HS-5 (cell line): ENCODE data around the gene CYS1.
"Not testable (repeated sequence)": the region's sequence is repeated elsewhere in the genome, so short reads cannot be mapped to it uniquely, and the experiment has no call there.

Experiments
- DNase-seq: peaks from one replicate; pipeline ENCODE4 v3.0.0-alpha.2; 2012; ENCODE audit warnings: low read depth

Gene CYS1

DNA sequence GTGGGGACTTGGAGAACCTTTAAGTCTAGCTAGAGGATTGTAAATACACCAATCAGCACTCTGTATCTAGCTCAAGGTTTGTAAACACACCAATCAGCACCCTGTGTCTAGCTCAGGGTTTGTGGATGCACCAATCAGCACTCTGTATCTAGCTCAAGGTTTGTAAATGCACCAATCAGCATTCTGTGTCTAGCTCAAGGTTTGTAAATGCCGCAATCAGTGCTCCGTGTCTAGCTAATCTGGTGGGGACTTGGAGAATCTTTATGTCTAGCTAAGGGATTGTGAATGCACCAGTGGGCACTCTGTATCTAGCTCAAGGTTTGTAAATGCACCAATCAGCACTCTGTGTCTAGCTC, 11.7 kb upstream of the CYS1 start:
- DNase-seq: not testable (repeated sequence)

GRCh38 chr2:10091182-10091888, 11.1 kb upstream of the CYS1 start:
- no peak for DNase-seq

DNA sequence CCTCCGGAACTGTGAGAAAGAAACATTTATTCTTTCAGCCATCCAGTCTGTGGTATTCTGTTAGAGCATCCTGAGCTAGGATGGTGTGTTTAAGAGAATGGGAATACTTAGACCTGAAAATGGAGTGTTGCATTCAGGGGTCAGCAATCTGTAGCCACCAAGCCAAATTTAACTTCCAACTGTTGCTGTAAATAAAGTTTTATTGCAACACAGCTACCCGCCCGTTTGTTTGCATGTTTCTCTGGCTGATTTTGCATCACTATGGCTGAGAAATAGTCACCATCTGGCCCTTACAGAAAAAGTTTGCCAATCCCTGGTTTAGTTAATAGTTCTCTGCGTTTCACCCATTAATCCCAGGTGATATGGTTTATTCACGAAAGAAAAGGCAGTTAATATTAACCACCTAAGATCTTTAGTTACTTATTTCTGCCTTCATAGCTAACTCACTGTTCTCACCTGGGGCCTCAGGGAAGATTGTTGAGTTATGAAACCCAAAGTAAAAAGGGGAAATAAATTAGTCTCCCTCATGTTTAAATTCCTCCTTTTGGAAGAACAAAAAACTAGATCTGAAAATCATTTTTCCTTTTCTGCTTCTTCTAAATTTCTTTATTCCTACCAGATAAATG, 9.5 kb upstream of the CYS1 start:
- DNase-seq: no peak

DNA sequence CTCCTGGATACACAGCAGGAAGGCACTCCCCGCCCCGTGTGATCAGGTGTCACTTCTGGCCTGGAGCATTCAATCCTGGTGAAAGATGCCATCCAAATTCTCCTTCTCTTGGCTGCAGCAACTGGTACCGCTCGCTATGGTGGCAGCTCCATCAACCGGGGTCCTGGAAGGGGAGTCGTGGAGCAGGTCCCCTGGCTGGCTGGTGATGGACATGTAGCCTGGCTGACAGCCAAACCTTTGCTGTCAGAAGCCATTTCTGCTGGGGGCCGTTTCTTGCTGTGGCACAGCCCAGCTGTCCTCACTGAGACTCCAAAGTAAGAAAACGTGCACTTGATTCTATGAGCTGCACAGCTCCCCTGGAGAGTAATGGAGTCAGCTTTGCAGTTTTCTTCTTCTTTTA, 7.1 kb upstream of the CYS1 start:
- DNase-seq: no peak

- DNase-seq: no peak
Measured at GRCh38 chr2:10086950-10087349, 6.7 kb upstream of the CYS1 start.

DNA sequence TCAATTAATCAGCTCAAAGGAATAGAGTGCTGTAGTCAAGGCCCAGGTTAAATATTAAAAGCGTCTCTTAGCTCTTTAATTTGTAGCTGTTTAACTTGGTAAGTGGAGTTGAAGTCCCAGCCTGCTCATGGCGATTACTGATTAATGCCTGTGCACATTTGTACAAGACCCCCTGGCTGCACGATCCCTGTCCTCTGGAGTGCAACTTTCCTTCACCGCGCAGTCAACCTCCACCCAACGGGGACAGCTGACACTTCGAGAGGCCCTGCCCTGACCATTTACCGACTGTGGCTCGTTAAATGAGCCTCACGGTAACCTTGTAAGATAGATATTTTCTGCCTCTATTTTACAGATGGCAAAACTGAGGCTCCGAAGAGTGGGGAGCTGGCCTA, 5.5 kb upstream of the CYS1 start:
- DNase-seq: no peak

DNA sequence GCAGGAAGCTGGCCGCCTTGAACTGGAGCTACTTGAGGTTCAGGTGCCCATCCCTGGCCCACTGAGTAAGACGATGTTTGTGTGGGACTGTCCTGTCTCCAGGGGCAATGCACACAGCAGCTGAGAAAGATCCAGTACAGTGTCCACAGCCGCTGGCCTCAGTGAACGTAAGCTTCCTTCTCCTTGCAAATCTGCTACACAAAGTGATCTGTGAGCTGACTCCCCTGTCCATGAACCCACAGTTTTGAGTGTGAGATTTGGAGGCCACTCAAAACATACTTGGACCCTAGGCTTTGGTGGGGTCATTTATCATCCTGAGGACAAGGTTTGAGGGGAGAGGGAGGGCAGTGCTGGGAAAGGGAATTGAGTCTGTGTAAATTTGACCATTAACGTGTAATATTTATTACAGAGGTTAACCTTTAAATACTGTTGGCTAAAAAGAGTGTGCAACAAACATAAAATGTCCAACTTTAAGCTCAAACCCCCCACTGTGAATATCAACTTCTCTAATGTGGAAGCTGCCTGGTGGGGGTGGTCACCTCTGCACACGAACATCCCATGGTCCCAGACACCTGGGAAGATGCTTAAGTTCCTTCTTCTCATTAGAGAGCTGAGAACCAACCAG, 4.9 kb upstream of the CYS1 start:
- no peak for DNase-seq

GRCh38 chr2:10084223-10084865, 4.1 kb upstream of the CYS1 start:
- DNase-seq: no peak

DNA sequence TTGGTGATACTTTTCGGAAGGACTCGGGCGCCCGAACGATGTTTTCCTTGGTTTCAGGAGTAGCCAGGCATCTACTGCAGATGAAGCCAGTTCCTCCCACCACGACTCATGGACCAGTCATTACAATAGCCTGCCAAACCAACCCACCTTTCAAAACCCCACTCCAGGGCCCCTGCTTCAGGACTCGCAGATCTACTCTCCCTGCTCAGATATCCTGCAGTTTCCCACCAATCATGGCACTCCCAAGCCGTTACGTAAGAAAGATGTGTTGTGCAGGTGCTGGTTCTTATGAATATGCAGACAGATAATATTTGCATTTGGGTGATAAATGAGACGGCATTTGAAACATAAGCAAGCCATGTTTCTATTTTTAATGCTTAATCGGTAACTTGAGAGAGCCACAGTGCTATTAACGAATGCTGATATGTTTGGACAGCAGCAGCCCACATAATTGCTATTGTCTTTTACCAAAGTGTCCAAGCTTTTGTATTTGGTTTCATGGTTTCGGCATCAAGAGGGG, 3.5 kb upstream of the CYS1 start:
- DNase-seq: no peak

DNA sequence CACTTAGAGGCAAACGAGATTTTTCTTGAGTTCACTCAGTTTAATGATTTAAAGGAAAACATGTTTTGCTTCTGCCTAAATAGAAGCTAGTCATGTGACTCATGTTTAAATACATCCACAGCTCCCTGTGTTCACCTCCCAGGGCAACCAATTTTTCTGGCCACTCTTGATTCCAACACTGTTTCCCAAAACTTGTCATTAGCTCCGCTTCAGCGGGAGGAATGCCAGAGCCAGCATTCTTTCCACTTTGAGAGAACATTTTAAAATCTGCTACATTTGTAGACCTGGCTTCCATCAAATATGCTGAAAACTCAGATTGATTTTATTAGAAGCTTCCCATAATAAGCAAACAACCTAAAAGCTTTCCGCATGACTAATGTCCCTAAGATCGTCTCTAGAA, 2.8 kb upstream of the CYS1 start:
- DNase-seq: no peak

DNA sequence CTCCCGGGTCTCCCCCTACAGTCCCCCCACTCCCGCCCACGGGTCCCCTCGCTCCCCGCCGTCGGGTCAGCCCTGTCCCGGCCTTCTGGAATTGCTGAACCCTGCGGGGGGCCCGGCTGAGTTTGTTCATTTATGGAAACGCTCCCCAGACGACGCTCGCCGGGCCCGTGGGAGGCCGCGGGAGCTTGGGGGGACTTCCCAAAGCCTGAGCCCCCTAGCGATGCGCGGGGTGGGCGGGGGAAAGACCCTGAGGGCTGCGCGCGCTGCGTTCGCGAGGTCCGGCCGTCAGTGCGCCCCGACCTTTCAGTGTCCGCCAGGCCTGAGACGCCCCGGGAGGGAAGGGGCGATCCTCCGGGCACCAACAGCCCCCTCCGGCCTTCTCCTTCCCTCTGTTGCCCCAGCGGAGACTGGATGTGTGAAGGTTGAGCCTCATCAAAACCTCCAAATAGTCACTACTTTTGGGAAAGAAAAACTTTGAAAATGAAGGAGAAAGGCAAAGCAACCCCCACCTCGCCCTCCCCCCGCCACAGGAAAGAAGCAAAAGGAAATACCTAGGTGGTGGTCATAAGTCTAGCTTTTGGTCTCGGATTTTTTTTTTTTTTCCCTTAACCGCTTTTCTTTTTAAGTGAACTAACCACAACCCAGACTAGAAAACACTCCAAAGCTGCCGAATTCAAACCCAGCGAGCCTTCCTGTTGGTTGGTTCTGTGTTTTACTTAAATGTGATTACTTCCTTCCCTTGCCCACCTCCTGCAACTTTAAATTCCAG, 509 bp upstream of the CYS1 start:
- no peak for DNase-seq

DNA sequence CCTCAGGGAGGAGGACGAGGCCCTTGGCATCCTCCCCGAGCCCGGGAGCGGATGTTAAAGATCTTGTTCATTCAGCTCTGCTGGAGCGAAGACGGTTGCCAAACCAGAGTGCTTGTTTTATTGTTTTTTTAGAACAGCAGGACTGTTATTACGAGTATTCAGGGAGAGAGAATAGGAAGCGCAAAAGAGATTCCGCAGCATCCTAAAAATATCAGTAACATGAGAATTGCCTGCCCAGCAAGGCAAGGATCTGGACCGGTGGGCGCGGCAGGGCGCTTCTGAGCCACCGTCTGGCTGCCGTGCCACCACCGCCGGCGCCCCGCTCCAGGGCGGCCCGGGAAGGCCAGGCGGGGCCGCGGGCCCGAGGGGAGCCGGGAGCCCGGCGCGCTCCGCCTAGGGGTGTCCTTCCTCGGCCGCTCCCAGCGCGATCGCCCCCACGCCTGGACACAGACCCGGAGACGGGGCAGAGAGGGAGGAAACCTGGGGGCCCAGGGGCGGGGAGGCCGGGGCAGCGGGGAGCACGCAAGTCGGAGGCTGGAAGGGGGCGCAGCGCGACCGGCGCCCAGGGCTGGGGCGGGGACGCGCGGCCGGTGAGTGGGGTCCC, 843 bp downstream of the CYS1 start:
- DNase-seq: peak; percentile 15

- peak; percentile 6 for DNase-seq
Measured at GRCh38 chr2:10078704-10079265, 1.4 kb downstream of the CYS1 start.

- DNase-seq: no peak
Measured at GRCh38 chr2:10078001-10078400, 2.2 kb downstream of the CYS1 start.

DNA sequence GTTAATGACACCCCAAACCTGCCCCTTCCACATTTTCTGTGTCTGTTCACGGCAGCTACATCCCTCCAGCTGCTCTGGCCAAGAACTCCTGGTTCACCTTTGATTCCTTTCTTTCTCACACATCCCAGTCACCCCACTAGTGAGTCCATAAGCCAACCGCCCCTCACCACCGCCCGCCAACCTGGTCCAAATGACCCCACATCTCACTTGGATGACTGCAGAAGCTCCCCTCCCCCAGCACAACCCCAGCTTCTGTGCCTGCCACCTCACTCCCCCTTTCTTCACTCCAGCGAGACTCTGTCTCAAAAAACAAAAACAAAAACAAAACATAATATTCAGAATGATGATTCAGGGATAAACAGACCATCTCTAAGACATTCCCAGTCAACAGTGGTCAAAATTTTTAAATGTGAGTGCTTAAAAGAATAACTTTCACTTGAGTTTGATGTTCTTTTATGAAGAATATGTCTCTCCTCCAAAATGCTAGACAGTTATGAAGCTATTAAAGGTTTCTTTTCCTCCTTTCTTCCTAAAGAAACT, 3.2 kb downstream of the CYS1 start:
- no peak for DNase-seq

- DNase-seq: no peak
Measured at GRCh38 chr2:10076511-10076910, 3.7 kb downstream of the CYS1 start.

- DNase-seq: no peak
Measured at GRCh38 chr2:10075571-10076209, 4.5 kb downstream of the CYS1 start.

DNA sequence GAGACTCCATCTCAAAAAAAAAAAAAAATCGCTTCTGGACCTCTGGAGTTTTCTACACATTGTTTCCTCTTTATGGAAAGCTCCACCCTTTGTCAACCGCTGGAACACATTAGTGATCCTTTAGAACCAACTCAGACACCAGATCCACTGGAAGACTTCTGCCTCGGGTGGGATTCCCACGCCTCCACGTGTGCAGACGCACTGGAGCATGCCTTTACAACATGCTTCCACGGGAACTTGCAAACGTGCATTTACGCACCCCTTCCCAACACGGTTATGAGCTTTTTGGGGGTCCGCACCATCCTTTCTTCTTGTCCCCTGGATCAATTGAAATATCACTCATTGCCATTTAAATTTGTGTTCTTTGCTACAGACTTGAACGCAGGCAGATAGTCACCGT, 5.1 kb downstream of the CYS1 start:
- no peak for DNase-seq

DNA sequence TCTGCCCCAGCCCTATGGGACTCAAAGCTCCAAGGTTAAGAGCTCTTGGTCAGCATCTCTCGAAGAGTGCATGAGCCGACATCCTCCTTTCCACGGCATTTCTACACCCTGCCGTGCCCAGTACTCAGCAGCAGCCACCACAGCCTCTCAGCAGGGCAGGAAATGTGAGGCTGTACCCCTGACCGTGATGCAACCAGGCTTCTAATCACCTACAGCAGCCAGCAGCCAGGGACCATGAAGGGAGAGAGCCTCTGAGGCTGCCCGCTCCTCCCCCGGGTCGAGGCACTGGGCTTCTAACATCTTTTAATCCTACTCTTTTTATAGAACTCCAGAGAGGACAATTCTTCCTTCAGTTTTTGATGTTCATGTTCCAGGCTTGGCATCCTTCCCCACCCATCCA, 6.5 kb downstream of the CYS1 start:
- DNase-seq: no peak

GRCh38 chr2:10072656-10073480, 7.3 kb downstream of the CYS1 start:
- DNase-seq: no peak
